Gastrocnemius medialis (tissue), 4 donors: Measurements from ENCODE around the gene TMEM59L. TPM values are rescaled to one million over a fixed set of nuclear protein-coding genes. Genes with fewer than 3 reads are reported as not detected.

ENCODE experiments used
- ATAC-seq, 2 donors: fragments of 150-250 bp; one replicate each; pipeline ENCODE4 v1.9.1; 2016
- DNase-seq, 2 donors: peaks; one replicate each; pipeline ENCODE4 v3.0.0-alpha.2; 2019
- H3K27ac ChIP-seq, 4 donors: fragments of 200-600 bp; sonication (generic); 1 replicate in 1 of 4; 2 replicates in 3 of 4; pipeline ENCODE4 v1.5.1; 2016 to 2018; ENCODE audit warnings: mild to moderate bottlenecking in 2 of 4, moderate library complexity in 1 of 4
- H3K27me3 ChIP-seq, 3 donors: fragments of 200-600 bp; sonication (generic) in 2 of 3; 1 replicate in 1 of 3; 2 replicates in 2 of 3; pipeline versions ENCODE4 v1.5.1 to v1.6.0; 2016 to 2019; ENCODE audit warnings: mild to moderate bottlenecking in 1 of 3, moderate library complexity in 1 of 3
- H3K36me3 ChIP-seq, 2 donors: fragments of 200-600 bp; sonication (generic) in 1 of 2; one replicate each; pipeline ENCODE4 v1.5.1; 2017 to 2018
- H3K4me1 ChIP-seq, 2 donors: fragments of 200-600 bp; sonication (generic) in 1 of 2; one replicate each; pipeline ENCODE4 v1.5.1; 2016 to 2017; ENCODE audit warnings: mild to moderate bottlenecking in 2 of 2
- H3K4me3 ChIP-seq, 4 donors: fragments of 200-600 bp; sonication (generic) in 3 of 4; 1 replicate in 1 of 4; 2 replicates in 3 of 4; pipeline ENCODE4 v1.5.1; 2016 to 2019; ENCODE audit warnings: mild to moderate bottlenecking in 2 of 4
- H3K9me3 ChIP-seq, 3 donors: fragments of 200-600 bp; sonication (generic) in 2 of 3; 1 replicate in 1 of 3; 2 replicates in 2 of 3; pipeline ENCODE4 v1.5.1; 2016 to 2019
- POLR2A ChIP-seq, 2 donors: fragments of 450-650 bp; IDR thresholded peaks; one replicate each; pipeline ENCODE4 v1.6.1; 2017; ENCODE audit warnings: antibody characterized with exemption in 2 of 2, mild to moderate bottlenecking in 2 of 2, moderate library complexity in 2 of 2
- in situ Hi-C, 4 donors: fragments of 200-750 bp; cut with MboI; loops; one replicate each; pipeline versions ENCODE4 v1.15.0 to v1.8.0; 2017; ENCODE audit warnings: low sequenced_read_pairs in 4 of 4
- intact Hi-C: fragments of 100-400 bp; cut with DNase I; formaldehyde crosslinking; loops from one replicate; pipeline ENCODE4 v1.15.1; 2023; ENCODE audit warnings: low total_unique reads
- total RNA-seq, 4 donors: library from RNA; depleted of rRNA; stranded (reverse); fragments of >200 nt; gene quantifications; one replicate each; pipeline versions ENCODE4 v1.1.0 to v1.2.3, GENCODE V29; 2016
- TF ChIP-seq, protein P1 (sequence below), 5 experiments: fragments of 450-650 bp in 3 of 5; fragments of 200-600 bp in 2 of 5; sonication (generic) in 2 of 5; IDR thresholded peaks in 4 of 5; conservative IDR thresholded peaks in 1 of 5; 1 replicate in 4 of 5; 2 replicates in 1 of 5; pipeline ENCODE4 v1.5.1; 2016 to 2019; ENCODE audit warnings: antibody characterized with exemption in 5 of 5, mild to moderate bottlenecking in 3 of 5, moderate library complexity in 3 of 5

The TMEM59L gene
- total RNA-seq, 4 donors from 2014 or later = 0.20 to 2.1 (median 0.36) TPM; not detected in 1

DNA sequence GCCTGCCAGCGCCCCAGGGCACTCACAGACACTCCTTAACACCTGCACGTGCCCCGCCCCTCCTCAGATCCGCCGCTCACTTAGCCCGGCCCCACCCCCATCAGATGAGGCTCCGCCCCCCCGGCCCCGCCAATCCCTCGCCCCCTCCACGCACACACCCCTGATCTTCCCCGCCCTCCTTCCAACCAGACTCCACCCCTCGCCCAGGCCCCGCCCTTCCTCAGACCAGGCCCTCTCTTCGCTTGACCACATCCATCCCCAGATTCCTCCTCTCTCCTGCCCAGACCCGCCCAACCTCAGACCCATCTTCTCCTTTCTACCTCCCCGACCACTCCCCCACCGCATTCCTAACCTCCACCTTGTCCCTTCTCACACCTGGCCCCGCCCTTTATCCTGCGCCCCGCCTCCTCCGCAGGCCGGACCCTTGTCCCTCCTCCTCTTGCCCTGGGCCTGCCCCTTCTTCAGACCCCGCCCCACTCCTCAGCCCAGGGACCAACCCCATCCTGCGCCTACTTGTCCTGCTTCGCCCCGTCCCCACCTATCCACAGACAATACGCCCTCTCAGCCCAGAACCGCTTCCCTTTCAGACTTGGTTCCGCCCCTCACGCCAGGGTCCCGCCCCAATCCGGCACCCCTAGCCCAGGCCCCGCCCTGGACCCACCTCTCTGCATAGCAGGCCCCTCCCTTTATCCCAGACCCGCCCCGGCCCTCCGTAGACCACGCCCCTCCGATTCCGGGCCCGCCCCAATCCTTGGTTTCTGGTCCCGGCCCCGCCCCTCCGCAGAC lies 23.7 kb downstream of the TMEM59L start:
- H3K4me3 ChIP-seq = peak overlapping the region; percentile 59 to 99 (median 83)
- peak overlapping the region; percentile 85 to 98 (median 92) for H3K27ac ChIP-seq
- intact Hi-C loops (loop anchor here (1.0 to 10.0 kb wide), 2 partner anchors 47 to 678 kb away; partner anchors contain the start of gene CRTC1), in situ Hi-C loops (no loop called here)
- H3K4me1 ChIP-seq = peaks cover 12 to 17% of the 10 kb centered on the region in 2 donors
- DNase-seq = peak; percentile 97 to 98
- TF ChIP-seq, protein P1, sequence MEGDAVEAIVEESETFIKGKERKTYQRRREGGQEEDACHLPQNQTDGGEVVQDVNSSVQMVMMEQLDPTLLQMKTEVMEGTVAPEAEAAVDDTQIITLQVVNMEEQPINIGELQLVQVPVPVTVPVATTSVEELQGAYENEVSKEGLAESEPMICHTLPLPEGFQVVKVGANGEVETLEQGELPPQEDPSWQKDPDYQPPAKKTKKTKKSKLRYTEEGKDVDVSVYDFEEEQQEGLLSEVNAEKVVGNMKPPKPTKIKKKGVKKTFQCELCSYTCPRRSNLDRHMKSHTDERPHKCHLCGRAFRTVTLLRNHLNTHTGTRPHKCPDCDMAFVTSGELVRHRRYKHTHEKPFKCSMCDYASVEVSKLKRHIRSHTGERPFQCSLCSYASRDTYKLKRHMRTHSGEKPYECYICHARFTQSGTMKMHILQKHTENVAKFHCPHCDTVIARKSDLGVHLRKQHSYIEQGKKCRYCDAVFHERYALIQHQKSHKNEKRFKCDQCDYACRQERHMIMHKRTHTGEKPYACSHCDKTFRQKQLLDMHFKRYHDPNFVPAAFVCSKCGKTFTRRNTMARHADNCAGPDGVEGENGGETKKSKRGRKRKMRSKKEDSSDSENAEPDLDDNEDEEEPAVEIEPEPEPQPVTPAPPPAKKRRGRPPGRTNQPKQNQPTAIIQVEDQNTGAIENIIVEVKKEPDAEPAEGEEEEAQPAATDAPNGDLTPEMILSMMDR (IDR thresholded peaks at IDR 0.05 in 4 of 5, conservative IDR thresholded peaks at IDR 0.05 in 1 of 5) = no peak
- TF ChIP-seq POLR2A (IDR thresholded peaks at IDR 0.05) = no peak
- no peaks in the 10 kb centered on the region for H3K9me3 ChIP-seq
- ATAC-seq = peak; percentile 91
- H3K27me3 ChIP-seq = no peaks in the 10 kb centered on the region
- H3K36me3 ChIP-seq = no peaks in the 10 kb centered on the region

DNA sequence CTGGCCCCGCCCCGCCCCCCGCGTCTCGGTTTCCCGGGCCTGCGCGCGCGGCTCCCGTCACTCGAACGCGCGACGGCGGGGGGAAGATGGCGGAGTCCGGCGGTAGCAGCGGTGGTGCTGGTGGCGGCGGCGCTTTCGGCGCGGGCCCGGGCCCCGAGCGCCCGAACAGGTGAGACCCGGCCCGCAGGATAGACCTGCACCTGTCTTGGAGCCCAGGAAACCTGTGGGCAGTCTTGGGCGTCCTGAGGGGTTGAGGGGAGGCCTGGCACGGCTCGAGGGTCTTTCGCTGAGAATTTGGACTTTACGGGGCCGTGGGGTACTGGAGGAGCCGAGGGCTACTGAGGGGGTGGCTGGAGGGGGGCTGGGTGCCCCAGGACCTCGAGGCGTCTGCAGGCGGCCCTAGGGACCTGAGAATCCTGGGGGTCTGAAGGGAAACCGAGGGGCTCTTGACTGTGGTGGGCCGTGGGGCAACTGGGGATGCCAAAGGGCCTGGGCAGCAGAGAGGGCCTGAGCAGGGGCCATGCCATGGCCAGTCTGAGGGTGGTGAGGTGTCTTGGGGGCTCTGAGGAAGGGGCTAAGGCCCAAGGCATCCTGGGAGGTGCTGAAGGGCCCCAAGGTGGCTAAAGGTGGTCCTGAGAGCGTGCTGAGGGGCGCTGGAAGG lies 24.4 kb downstream of the TMEM59L start, which contains the start of gene KLHL26:
TSS of gene KLHL26 (plus strand) at position 60 of the 661 bp plus-strand sequence. CDS start at position 87, 27 bp downstream.
- H3K27ac ChIP-seq = peak within 1 kb of the TSS; percentile 85 to 98 (median 92)
- no peak for DNase-seq
- peak; percentile 83 to 90 for TF ChIP-seq POLR2A (IDR thresholded peaks at IDR 0.05)
- TF ChIP-seq, protein P1 (IDR thresholded peaks at IDR 0.05 in 4 of 5, conservative IDR thresholded peaks at IDR 0.05 in 1 of 5) = no peak
- in situ Hi-C loops = no loop called here
- no peaks in the 10 kb centered on the region for H3K9me3 ChIP-seq
- ATAC-seq = peak in 1 of 2 donors; percentile 0
- H3K27me3 ChIP-seq = no peaks in the 10 kb centered on the region
- H3K4me1 ChIP-seq = peaks cover 12 to 17% of the 10 kb centered on the region in 2 donors
- H3K36me3 ChIP-seq = no peaks in the 10 kb centered on the region
- H3K4me3 ChIP-seq = peak within 1 kb of the TSS; percentile 78 to 99 (median 86)
- intact Hi-C loops = loop anchor here (1.0 to 10.0 kb wide), 2 partner anchors 46 to 678 kb away; partner anchors contain the start of gene CRTC1

DNA sequence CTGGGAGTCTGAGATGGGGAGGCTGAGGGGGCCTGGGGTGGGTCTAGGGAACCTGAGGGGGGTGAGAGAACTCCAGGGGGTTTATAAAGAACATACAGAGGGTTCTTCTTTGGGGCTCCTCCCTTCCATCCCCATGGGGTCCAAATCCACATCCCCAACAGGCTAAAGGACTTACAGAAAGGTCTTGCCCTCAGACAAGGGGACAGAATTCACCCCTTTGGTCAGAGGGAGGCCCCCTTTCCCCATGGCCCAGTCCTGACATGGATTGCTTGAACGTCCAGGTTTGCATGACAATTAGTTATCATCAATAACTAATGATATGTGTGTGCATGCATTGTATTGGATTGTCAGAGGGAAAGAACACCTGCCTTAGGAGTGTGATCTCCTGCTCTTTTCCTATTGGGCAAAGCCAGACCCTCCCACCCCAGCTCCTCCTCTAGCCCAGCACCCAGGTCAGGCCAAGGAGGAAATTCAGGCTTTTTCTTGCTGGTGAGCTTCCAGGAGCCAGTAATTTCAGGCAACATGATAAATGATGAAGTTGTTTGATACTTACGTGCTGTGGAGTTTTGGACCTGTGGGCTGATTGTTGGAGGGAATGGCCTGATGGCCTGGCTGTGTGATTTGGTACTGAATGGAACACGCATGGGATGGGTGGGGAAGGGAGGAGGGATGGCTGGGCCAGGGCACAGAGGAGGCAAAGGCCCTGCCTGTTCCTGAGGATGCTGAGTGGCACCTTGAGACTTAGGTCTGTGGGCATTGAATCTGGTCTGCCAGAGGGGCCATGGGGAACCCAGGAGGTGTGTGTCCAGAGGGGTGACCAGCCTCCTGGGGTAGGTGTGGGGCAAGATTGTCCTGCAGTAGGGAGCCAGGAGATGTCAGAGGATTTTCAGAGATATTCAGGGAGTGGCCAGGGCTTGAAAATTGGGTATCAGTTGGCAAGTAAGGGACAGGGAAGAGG lies 25.3 kb downstream of the TMEM59L start:
- Histone ChIP-seq H3K36me3 (no peaks in the 10 kb centered on the region), H3K27me3 (no peaks in the 10 kb centered on the region), H3K4me3 (peak overlapping the region; percentile 78 to 99 (median 86)), H3K27ac (peak overlapping the region; percentile 85 to 98 (median 92)), H3K4me1 (peaks cover 12 to 17% of the 10 kb centered on the region in 2 donors), H3K9me3 (no peaks in the 10 kb centered on the region)
- intact Hi-C loops = loop anchor here (10.0 kb wide), 1 partner anchor 677 kb away; no protein-coding TSS in a partner anchor
- DNase-seq (no peak), ATAC-seq (no peak)
- in situ Hi-C loops = no loop called here
- TF ChIP-seq POLR2A (IDR thresholded peaks at IDR 0.05) = no peak
- TF ChIP-seq, protein P1 (IDR thresholded peaks at IDR 0.05 in 4 of 5, conservative IDR thresholded peaks at IDR 0.05 in 1 of 5) = no peak

DNA sequence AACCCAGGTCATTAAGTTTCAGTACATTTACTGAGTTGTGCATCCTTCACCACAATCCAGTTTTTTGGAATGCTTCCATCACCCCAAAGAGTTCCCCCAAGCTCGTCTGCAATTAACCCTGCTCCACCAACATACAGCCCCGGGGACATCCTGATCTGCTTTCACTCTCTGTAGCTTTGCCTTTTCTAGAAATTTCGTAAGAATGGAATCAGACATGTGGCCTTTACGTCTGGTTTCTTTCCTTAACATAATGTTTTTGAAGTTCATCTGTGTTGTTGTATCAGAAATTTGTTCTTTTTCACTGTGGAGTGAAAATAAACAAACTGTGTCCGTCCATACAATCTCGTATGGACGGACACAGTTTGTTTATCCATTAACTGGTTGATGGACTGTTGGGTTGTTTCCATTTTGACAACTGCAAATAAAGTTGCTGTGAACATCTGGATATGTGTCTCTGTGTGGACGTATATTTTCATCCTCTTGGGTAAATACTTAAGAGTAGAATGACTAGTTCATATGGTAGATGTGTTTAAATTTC lies 27.1 kb downstream of the TMEM59L start:
- Histone ChIP-seq H3K27me3 (no peaks in the 10 kb centered on the region), H3K4me1 (peaks cover 12 to 19% of the 10 kb centered on the region in 2 donors), H3K9me3 (no peaks in the 10 kb centered on the region), H3K36me3 (no peaks in the 10 kb centered on the region), H3K4me3 (no peak overlapping the region), H3K27ac (no peak overlapping the region)
- TF ChIP-seq, protein P1 (IDR thresholded peaks at IDR 0.05 in 4 of 5, conservative IDR thresholded peaks at IDR 0.05 in 1 of 5) = no peak
- no peak for TF ChIP-seq POLR2A (IDR thresholded peaks at IDR 0.05)
- intact Hi-C loops (loop anchor here (10.0 kb wide), 1 partner anchor 675 kb away; no protein-coding TSS in a partner anchor), in situ Hi-C loops (no loop called here)
- DNase-seq = no peak
- ATAC-seq = no peak
